HAP-1 (cell line): ENCODE results near the gene SUPT20H.

Experiments
- DNase-seq, 2 experiments: peaks; one replicate each; pipeline ENCODE4 v3.0.0-alpha.2; 2016 to 2020; ENCODE audit warnings: low spot score in 2 of 2
- H3K27me3 ChIP-seq: fragments of 250-450 bp; sonication (Bioruptor Pico); 2 replicates; pipeline ENCODE4 v1.5.1; 2020; ENCODE audit warnings: low read depth, mild to moderate bottlenecking, moderate library complexity
- H3K36me3 ChIP-seq: fragments of 250-450 bp; sonication (Bioruptor Pico); replicated peaks from 2 replicates; pipeline ENCODE4 v1.5.1; 2020; ENCODE audit warnings: mild to moderate bottlenecking
- H3K4me1 ChIP-seq: fragments of 250-450 bp; sonication (Bioruptor Pico); 2 replicates; pipeline ENCODE4 v1.5.1; 2020; ENCODE audit warnings: mild to moderate bottlenecking
- H3K4me3 ChIP-seq: fragments of 250-450 bp; sonication (Bioruptor Pico); 2 replicates; pipeline ENCODE4 v1.5.1; 2020; ENCODE audit warnings: mild to moderate bottlenecking, moderate library complexity
- H3K9me3 ChIP-seq: fragments of 250-450 bp; sonication (Bioruptor Pico); 2 replicates; pipeline ENCODE4 v1.5.1; 2020; ENCODE audit warnings: mild to moderate bottlenecking, moderate library complexity
- in situ Hi-C: fragments of 300-500 bp; cut with MboI; formaldehyde crosslinking; loops from 3 replicates; pipeline ENCODE4 v1.14.3; 2020; ENCODE audit warnings: low sequenced_read_pairs, inconsistent platforms, mixed read lengths

Gene SUPT20H

DNA sequence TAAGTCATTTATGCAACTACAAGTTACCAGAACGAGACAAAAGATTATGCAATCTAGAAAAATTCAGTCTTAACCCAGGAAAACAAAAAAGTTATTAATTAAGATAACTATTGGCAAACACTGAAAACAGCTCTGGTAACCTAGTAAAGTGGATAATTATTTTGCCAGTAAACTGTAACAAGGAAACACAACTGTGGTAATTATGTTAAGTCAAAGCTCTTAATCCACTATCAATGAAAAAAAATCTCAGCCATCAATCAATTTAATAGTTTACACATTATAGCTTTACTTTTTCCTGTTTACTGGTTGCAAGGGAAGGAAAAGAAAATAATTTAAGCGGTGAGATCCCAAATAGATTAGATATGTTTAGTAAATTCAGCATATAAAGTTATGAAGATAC, 47.7 kb downstream of the SUPT20H start:
- H3K4me3 ChIP-seq = no peak overlapping the region
- no peaks in the 10 kb centered on the region for H3K9me3 ChIP-seq
- peaks cover 70% of the 10 kb centered on the region for H3K36me3 ChIP-seq
- in situ Hi-C loops = no loop called here
- peaks cover 3% of the 10 kb centered on the region; the same call in 1 of the 2 replicates for H3K4me1 ChIP-seq
- no peak for DNase-seq
- no peaks in the 10 kb centered on the region for H3K27me3 ChIP-seq

DNA sequence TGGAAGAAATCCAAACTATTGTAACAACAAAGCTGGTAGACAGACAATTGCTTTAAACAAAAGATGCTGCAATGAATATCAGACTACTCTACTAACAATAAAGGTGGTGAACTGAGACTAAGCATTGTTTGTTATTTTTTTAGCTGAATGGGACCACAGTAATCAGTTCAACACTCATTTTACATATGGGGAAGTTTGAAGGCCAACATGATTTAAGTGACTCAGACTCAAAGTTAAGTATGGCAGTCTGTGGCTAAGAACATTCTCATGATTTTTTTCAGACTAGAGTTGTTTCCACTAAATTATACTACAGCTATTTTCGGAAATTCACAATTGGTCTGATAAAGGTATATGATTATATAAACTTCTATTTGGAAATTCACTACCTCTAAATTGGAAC, 48.5 kb downstream of the SUPT20H start:
- Histone ChIP-seq H3K4me1 (peaks cover 3% of the 10 kb centered on the region; the same call in 1 of the 2 replicates), H3K4me3 (no peak overlapping the region), H3K9me3 (no peaks in the 10 kb centered on the region), H3K36me3 (peaks cover 75% of the 10 kb centered on the region), H3K27me3 (no peaks in the 10 kb centered on the region)
- in situ Hi-C loops = no loop called here
- no peak for DNase-seq

DNA sequence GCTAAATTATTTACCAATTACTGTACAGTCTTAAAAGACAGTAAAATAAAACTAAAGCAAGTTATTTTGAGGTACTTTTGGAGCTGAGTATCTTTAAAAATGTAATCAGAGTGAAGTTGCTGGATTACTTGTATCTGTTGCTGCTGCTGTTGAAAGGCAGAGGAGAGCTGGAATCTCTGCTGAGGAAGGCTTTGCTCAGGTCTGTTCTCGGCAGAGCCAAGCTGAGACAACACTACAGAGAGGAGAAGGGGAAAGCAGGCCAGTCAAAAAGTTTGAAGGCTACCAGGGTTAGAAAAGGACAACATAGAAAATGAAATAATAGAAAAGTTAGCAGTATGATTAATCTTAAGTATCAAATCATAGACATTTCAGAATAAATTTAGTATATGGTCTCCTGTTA, 49.1 kb downstream of the SUPT20H start:
- no peak for DNase-seq
- H3K4me1 ChIP-seq = peaks cover 3% of the 10 kb centered on the region; the same call in 1 of the 2 replicates
- peaks cover 73% of the 10 kb centered on the region for H3K36me3 ChIP-seq
- H3K27me3 ChIP-seq = no peaks in the 10 kb centered on the region
- no peak overlapping the region for H3K4me3 ChIP-seq
- no peaks in the 10 kb centered on the region for H3K9me3 ChIP-seq
- in situ Hi-C loops = no loop called here

DNA sequence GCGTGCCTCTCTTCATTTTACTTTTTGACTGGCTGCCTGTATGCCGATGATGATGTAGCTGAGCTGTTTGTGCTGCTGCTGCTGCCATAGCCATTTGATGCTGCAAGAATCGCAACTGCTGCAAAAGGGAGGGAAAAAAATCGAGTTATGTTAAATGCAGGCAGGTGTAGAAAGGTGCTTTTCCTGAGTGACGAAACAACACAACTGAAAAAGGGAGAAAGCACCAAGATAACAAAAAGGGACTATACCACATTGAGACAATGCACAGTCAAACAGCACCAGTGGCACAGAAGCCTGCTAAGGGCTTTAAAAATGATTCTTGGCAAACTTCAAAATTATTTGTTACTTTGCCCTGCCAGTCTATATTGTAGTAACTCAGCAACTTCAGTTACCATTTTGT, 49.8 kb downstream of the SUPT20H start:
- in situ Hi-C loops = no loop called here

DNA sequence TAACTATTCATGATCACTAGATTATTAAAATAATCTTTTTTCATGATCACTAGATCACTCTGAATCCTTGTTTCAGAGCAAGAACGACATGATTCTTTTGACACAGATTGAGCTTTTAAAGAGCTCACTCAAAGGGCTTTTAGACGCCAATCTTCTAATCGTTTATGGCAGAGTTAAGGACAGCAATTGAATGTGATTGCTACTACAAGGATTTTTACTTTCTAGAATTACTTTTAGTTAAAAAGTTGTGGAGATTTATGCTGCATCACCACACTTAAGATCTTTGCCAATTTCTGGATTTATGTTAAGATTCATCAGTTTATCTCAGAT, 57.6 kb downstream of the SUPT20H start:
- Histone ChIP-seq H3K4me3 (peak overlapping the region; percentile 84), H3K4me1 (peaks cover 15% of the 10 kb centered on the region), H3K36me3 (peaks cover 47% of the 10 kb centered on the region), H3K27me3 (no peaks in the 10 kb centered on the region), H3K9me3 (no peaks in the 10 kb centered on the region)
- in situ Hi-C loops = no loop called here
- DNase-seq = no peak

More for the DNA sequence above, 49.8 kb downstream of the SUPT20H start:
- Histone ChIP-seq H3K27me3 (no peaks in the 10 kb centered on the region), H3K4me1 (peaks cover 3% of the 10 kb centered on the region; the same call in 1 of the 2 replicates), H3K9me3 (no peaks in the 10 kb centered on the region), H3K4me3 (no peak overlapping the region), H3K36me3 (peaks cover 77% of the 10 kb centered on the region)
- no peak for DNase-seq

DNA sequence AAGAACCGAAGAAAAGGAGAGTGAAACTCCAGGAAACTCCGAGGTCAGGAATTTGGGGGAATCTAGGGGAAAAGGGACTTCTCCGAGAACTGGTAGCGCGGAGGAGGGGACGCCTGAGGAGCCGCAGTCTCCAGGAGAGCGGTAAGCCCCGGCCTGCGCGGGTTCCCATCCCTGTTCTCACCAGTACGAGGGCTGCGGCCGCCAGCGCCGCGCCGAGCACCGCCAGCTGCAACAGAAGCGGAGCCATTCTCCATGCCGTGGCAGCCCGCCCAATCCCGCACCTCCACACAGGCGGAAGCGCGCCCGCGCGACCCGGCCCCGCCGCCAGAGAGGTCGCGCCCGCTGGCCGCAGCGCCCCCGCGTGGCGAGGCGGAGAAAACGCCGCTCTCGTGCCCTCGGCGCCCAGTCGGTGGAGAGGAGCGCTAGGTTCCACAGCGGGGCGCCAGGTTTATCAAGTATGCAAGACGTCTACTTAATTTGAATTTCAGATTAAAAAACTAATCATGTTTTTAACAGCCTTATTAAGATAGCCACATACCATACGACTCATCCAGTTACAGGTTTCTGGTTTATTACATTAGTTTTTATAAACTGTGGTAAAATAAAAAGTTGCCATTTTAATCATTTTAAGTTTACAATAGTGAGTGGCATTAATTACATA, 60.3 kb downstream of the SUPT20H start, which contains the start of gene ALG5:
TSS of gene ALG5 (minus strand) at position 287 of the 661 bp plus-strand sequence. CDS start at position 247, 40 bp downstream.
- Histone ChIP-seq H3K27me3 (no peaks in the 10 kb centered on the region), H3K4me1 (peaks cover 15% of the 10 kb centered on the region), H3K4me3 (peak within 1 kb of the TSS; percentile 84), H3K36me3 (peaks cover 33% of the 10 kb centered on the region), H3K9me3 (no peaks in the 10 kb centered on the region)
- DNase-seq = peak; percentile 80 to 92
- in situ Hi-C loops = no loop called here

DNA sequence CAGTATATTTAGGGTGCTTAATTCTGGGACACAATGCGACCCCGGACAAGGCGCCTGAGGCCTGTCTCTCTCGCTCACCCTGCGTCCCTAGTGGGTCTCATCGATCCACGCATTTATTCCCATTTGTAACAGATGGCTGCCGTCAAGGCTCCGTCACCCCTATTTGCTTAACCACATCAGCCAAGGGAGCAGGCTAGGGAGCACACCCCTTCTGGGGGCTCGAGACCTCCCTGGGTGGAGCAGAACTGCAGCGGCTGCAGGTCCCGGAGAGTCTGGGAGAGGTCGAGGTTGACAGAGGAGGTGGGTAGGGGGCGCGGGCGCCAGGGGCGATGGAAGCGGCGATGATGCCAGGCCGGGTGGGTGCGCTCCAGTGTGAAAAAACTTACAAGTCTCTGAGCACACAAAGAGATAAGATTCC, 60.9 kb downstream of the SUPT20H start:
- peaks cover 33% of the 10 kb centered on the region for H3K36me3 ChIP-seq
- in situ Hi-C loops = no loop called here
- DNase-seq = peak in 1 of 2 experiments; percentile 26

DNA sequence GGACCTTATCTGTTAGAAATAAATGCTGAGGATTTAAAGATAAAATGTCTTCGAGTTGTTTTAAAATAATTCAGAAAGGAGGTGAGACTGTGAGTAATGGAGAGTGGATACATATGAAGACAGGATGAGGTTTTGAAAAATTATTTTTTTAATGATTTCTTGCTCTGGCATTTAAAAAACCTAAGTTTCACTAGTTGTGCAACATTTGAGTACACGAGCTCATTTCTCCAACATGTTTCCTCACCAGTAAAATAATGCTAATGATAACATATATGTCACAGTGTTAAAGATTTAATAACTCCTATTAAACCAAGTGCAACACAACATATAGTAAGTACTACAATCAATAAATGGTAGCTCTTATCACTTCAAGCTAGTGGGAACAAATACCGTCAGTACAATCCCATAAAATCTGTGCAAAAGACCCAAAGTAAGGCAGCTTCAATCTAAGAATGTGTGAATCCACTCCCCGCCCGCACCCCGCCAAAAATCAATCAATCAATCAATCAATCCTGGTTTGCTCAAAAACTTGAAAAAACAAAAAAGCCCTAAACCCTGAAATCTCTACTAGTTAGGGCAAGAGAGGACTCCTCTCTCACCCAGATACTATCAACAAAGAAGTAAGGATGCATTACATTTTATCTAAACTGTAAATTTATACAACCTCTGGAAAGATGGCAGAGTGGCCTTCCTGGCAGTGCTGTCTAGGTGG, 61.6 kb downstream of the SUPT20H start:
- Histone ChIP-seq H3K9me3 (no peaks in the 10 kb centered on the region), H3K4me3 (peak overlapping the region; percentile 84), H3K27me3 (no peaks in the 10 kb centered on the region), H3K4me1 (peaks cover 15% of the 10 kb centered on the region), H3K36me3 (peaks cover 33% of the 10 kb centered on the region)
- DNase-seq = no peak
- in situ Hi-C loops = no loop called here

More for the DNA sequence above, 60.9 kb downstream of the SUPT20H start:
- Histone ChIP-seq H3K9me3 (no peaks in the 10 kb centered on the region), H3K27me3 (no peaks in the 10 kb centered on the region), H3K4me3 (peak overlapping the region; percentile 84), H3K4me1 (peaks cover 15% of the 10 kb centered on the region)

DNA sequence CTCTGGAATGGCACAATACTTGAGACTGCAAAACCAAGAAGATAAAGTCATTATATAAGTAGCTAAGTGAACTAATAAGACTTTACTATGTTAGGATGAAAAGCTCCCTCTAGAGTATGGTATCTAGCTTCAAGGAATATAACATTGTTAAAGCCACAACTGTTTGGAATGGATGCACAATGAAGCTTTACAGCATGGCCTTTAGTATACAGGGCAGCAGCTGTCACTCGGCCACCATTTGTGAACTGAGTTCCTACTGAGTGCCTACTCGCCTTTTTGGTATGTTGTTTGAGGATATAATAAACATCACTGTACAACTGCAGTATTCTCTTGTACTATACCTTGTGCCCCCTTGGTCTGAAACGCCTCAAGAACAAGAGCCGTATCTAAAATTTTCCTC, 67.1 kb downstream of the SUPT20H start:
- Histone ChIP-seq H3K4me3 (no peak overlapping the region), H3K36me3 (peaks cover 77% of the 10 kb centered on the region), H3K9me3 (no peaks in the 10 kb centered on the region), H3K27me3 (no peaks in the 10 kb centered on the region), H3K4me1 (peaks cover under 1% of the 10 kb centered on the region; the same call in 1 of the 2 replicates)
- in situ Hi-C loops = no loop called here
- no peak for DNase-seq

DNA sequence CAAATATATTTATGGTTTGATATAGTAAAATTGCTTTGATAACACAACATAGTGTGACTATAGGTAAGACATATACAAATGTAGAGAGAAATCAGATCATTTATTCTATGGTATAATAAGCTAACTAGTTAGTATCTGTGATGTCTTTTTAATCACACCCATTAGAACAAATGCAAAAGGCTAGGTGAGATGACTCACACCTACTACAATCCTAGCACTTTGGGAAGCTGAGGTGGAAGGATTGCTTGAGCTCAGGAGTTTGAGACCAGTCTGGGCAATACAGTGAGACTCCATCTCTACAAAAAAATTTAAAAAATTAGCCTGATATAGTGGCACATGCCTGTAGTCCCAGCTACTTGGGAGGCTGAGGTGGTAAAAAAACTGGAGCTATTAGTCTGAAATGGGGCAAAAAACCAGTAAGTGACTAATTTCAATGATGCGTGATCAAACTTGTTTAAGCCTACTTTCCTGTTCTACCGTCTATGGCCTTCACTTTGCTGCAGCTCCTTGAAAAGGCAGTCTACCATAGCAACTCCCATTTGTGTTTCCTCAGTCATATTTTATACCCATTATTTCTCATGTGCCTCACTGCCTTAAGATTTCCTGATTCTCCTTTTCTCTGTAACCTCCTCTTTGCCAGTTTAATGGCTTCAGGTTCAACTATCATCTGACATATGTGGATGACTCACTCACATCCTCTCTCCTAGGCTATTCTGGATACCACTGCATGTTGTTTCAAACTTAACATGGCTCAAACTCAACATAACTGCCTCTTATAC, 72.8 kb downstream of the SUPT20H start:
- DNase-seq = no peak
- H3K36me3 ChIP-seq = peaks cover 92% of the 10 kb centered on the region
- no peaks in the 10 kb centered on the region for H3K27me3 ChIP-seq
- H3K4me1 ChIP-seq = no peaks in the 10 kb centered on the region
- in situ Hi-C loops = loop anchor here (10.0 kb wide), 1 partner anchor 132 kb away; no protein-coding TSS in a partner anchor
- no peaks in the 10 kb centered on the region for H3K9me3 ChIP-seq
- no peak overlapping the region for H3K4me3 ChIP-seq

DNA sequence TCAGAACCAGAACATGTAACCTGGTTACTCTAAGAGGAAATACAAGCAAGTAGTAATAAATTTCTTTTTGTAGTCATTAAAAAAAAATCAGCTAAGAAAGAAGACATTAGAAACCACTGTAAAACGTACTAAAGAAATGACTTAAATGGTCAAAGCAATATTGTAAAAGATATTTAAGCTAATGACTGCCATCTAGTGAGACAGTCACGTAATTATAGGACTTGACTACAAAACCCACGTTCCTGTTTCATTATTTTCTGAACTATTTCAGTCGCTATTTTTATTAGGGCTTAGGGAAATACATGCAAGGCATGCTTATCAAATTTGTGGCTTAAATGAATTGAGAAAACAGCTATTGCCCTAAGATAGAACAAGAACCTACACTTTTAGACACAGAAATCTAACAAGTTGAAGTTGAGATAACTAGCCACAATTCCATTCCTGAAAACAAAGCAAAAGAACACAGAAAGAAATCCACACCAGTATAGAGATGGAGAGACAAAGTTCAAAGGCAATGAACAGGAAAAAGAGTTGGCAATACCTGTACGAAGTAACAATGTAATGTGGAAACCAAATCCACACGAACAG, 78.2 kb downstream of the SUPT20H start:
- Histone ChIP-seq H3K4me1 (no peaks in the 10 kb centered on the region), H3K27me3 (no peaks in the 10 kb centered on the region), H3K36me3 (peaks cover 58% of the 10 kb centered on the region), H3K4me3 (no peak overlapping the region), H3K9me3 (no peaks in the 10 kb centered on the region)
- in situ Hi-C loops = loop anchor here (10.0 kb wide), 1 partner anchor 126 kb away; no protein-coding TSS in a partner anchor
- peak in 1 of 2 experiments; percentile 62 for DNase-seq

DNA sequence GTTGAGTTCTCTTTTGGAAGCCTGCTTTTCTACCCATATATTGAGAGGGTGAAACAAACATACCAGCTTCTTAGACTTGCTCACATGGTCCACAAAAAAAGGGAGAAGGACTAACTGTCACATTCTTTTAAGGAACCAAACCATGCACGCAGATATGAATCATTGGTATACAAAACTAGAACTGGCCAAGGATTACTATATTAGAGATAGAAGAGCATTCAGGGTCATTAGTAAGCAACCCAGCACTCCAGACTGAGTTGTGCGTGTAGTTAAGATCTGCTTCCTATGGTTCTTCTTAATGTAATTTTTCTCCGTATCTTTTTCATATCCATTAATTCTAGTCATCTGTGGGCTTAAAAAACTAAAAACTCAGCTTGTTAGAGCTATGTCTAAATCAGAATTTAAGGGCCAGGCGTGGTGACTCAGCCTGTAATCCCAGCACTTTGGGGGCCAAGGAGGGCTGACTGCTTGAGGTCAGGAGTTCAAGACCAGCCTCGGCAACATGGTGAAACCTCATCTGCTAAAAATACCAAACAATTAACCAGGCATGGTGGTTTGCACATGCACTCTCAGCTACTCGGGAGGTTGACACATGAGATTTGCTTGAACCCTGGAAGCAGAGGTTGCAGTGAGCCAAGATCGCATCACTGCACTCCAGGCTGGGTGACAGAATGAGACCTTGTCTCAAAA, 80.0 kb downstream of the SUPT20H start:
- Histone ChIP-seq H3K4me3 (no peak overlapping the region), H3K36me3 (peaks cover 47% of the 10 kb centered on the region), H3K9me3 (no peaks in the 10 kb centered on the region), H3K4me1 (no peaks in the 10 kb centered on the region), H3K27me3 (no peaks in the 10 kb centered on the region)
- in situ Hi-C loops = loop anchor here (10.0 kb wide), 1 partner anchor 125 kb away; no protein-coding TSS in a partner anchor
- no peak for DNase-seq

DNA sequence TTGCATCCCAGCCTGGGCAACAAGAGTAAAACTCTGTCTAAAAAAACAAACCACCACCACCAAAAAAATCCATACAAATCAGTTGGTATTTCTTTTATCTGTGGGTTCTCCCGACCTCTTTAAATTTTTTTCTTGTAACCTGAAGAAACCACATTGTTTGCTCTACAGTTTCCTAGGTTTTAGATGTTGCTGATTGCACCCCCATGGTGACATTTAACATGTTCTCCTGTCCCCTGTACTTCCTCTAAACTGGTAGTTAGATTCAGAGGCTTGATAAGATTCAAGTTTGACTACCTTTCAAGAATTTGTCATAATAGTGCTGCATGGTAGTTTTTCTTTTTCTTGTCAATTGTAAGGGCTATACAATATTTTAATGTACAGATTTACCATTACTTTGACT, 84.3 kb downstream of the SUPT20H start:
- Histone ChIP-seq H3K27me3 (no peaks in the 10 kb centered on the region), H3K36me3 (peaks cover 38% of the 10 kb centered on the region), H3K4me3 (no peak overlapping the region), H3K4me1 (no peaks in the 10 kb centered on the region), H3K9me3 (no peaks in the 10 kb centered on the region)
- no peak for DNase-seq
- in situ Hi-C loops = no loop called here
